H1 (cell line): ENCODE data around the gene NCSTN. TPM values are rescaled to one million over a fixed set of nuclear protein-coding genes. Genes with fewer than 3 reads are reported as not detected.

Source experiments
- CTCF ChIA-PET: fragments of 300-600 bp; sonication (Branson Sonifier 250); formaldehyde crosslinking; loops from one replicate; lab custom pipeline; 2021; ENCODE audit not compliant: partially characterized antibody; lab: Charles Lee
- POLR2A ChIA-PET: fragments of 300-600 bp; sonication (Branson Sonifier 250); formaldehyde crosslinking; loops from one replicate; lab custom pipeline; 2021; ENCODE audit warnings: inconsistent platforms; ENCODE audit not compliant: partially characterized antibody; lab: Charles Lee
- DNase-seq, 2 experiments: peaks; one replicate each; pipeline versions ENCODE4 v3.0.0 to v3.0.0-alpha.2; 2010 to 2022; ENCODE audit warnings: low spot score in 2 of 2, low read depth in 1 of 2, mixed read lengths in 1 of 2
- FAIRE-seq: peaks from 2 replicates; lab custom pipeline; 2011; peaks lifted over from hg19 to GRCh38; lab: Jason Lieb, UNC
- H2AFZ ChIP-seq: 2 replicates; pipeline ENCODE4 v1.8.1; 2012; ENCODE audit warnings: low read length, inconsistent platforms
- H2AK5ac ChIP-seq: 2 replicates; pipeline ENCODE4 v1.6.1; 2013; ENCODE audit warnings: low read depth, low read length
- H2BK120ac ChIP-seq: replicated peaks from 2 replicates; pipeline ENCODE3; 2013; ENCODE audit warnings: low read depth, low read length, inconsistent platforms
- H2BK12ac ChIP-seq: 2 replicates; pipeline ENCODE4 v1.6.1; 2013; ENCODE audit warnings: low read depth, low read length
- H2BK15ac ChIP-seq: 2 replicates; pipeline ENCODE4 v1.6.1; 2013; ENCODE audit warnings: low read length
- H2BK20ac ChIP-seq: 2 replicates; pipeline ENCODE4 v1.6.1; 2013; ENCODE audit warnings: low read length
- H2BK5ac ChIP-seq: 2 replicates; pipeline ENCODE4 v1.6.1; 2013; ENCODE audit warnings: low read depth, low read length
- H3K14ac ChIP-seq: 2 replicates; pipeline ENCODE4 v1.6.1; 2013; ENCODE audit warnings: inconsistent platforms; ENCODE audit not compliant: insufficient read length
- H3K18ac ChIP-seq: 2 replicates; pipeline ENCODE4 v1.6.1; 2013; ENCODE audit warnings: low read length; ENCODE audit errors: extremely low read depth
- H3K23ac ChIP-seq: 2 replicates; pipeline ENCODE4 v1.6.1; 2013; ENCODE audit warnings: inconsistent platforms; ENCODE audit not compliant: insufficient read length
- H3K23me2 ChIP-seq: 2 replicates; pipeline ENCODE4 v1.6.1; 2013; ENCODE audit warnings: low read depth, low read length
- H3K27ac ChIP-seq: 2 replicates; pipeline ENCODE4 v1.6.1; 2011; ENCODE audit warnings: low read depth, low read length, inconsistent platforms
- H3K27me3 ChIP-seq, 4 experiments: replicated peaks in 1 of 4; 1 replicate in 1 of 4; 2 replicates in 3 of 4; pipeline versions ENCODE4 v1.6.1 to v1.8.1; 2011 to 2013; ENCODE audit warnings: low read length in 3 of 4, mild to moderate bottlenecking in 3 of 4, inconsistent platforms in 2 of 4, mixed read lengths in 2 of 4, moderate library complexity in 1 of 4; ENCODE audit not compliant: control insufficient read depth in 3 of 4, insufficient read depth in 3 of 4; ENCODE audit errors: extremely low read depth in 1 of 4
- H3K36me3 ChIP-seq, 4 experiments: 2 replicates each; pipeline versions ENCODE4 v1.6.1 to v1.8.1; 2011 to 2013; ENCODE audit warnings: mild to moderate bottlenecking in 4 of 4, low read length in 3 of 4, moderate library complexity in 2 of 4, control low read depth in 1 of 4, inconsistent platforms in 1 of 4; ENCODE audit not compliant: insufficient read depth in 4 of 4, control insufficient read depth in 2 of 4
- H3K4ac ChIP-seq: replicated peaks from 2 replicates; pipeline ENCODE3; 2013; ENCODE audit warnings: low read length, low read depth, mixed read lengths, inconsistent platforms; ENCODE audit not compliant: insufficient read length
- H3K4me1 ChIP-seq, 4 experiments: replicated peaks in 1 of 4; 1 replicate in 1 of 4; 2 replicates in 3 of 4; pipeline versions ENCODE4 v1.6.1 to v1.8.1; 2011 to 2013; ENCODE audit warnings: low read length in 3 of 4, inconsistent platforms in 2 of 4, mixed read lengths in 1 of 4; ENCODE audit not compliant: insufficient read depth in 4 of 4, control insufficient read depth in 3 of 4
- H3K4me2 ChIP-seq, 2 experiments: 2 replicates each; pipeline versions ENCODE4 v1.6.1 to v1.8.1; 2011 to 2013; ENCODE audit warnings: low read depth in 2 of 2, low read length in 2 of 2, control low read depth in 1 of 2, inconsistent platforms in 1 of 2, mild to moderate bottlenecking in 1 of 2; ENCODE audit not compliant: insufficient read depth in 1 of 2
- H3K4me3 ChIP-seq, 4 experiments: fragments of 200-600, 300-600 bp in 1 of 4; sonication (generic), shearing (Covaris generic), sonication (Bioruptor Twin) in 1 of 4; 2 replicates each; pipeline versions ENCODE4 v1.5.1 to v1.8.1; 2011 to 2016; ENCODE audit warnings: low read length in 4 of 4, low read depth in 3 of 4, control low read depth in 2 of 4, inconsistent platforms in 2 of 4, mild to moderate bottlenecking in 2 of 4, mixed read lengths in 1 of 4, moderate library complexity in 1 of 4; ENCODE audit not compliant: insufficient read depth in 2 of 4; ENCODE audit errors: extremely low read depth in 1 of 4
- H3K56ac ChIP-seq: replicated peaks from 2 replicates; pipeline ENCODE3; 2013; ENCODE audit warnings: low read depth, mild to moderate bottlenecking, mixed read lengths, low read length, inconsistent platforms; ENCODE audit not compliant: insufficient read length
- H3K79me1 ChIP-seq: 2 replicates; pipeline ENCODE4 v1.6.1; 2013; ENCODE audit warnings: low read depth, low read length, control low read depth
- H3K79me2 ChIP-seq, 2 experiments: 2 replicates each; pipeline versions ENCODE4 v1.6.1 to v1.8.1; 2012 to 2013; ENCODE audit warnings: low read length in 2 of 2, mild to moderate bottlenecking in 2 of 2, inconsistent platforms in 1 of 2; ENCODE audit not compliant: insufficient read depth in 2 of 2, control insufficient read depth in 1 of 2
- H3K9ac ChIP-seq, 4 experiments: replicated peaks in 1 of 4; 1 replicate in 1 of 4; 2 replicates in 3 of 4; pipeline versions ENCODE4 v1.6.1 to v1.8.1; 2011 to 2013; ENCODE audit warnings: low read depth in 3 of 4, low read length in 3 of 4, control low read depth in 2 of 4, mild to moderate bottlenecking in 2 of 4, moderate library complexity in 2 of 4, inconsistent platforms in 1 of 4; ENCODE audit errors: extremely low read depth in 1 of 4
- H3K9me3 ChIP-seq, 2 experiments: 2 replicates each; pipeline versions ENCODE4 v1.6.1 to v1.8.1; 2012 to 2013; ENCODE audit warnings: mild to moderate bottlenecking in 2 of 2, moderate library complexity in 2 of 2, control low read depth in 1 of 2, inconsistent platforms in 1 of 2, low read depth in 1 of 2, low read length in 1 of 2, mixed read lengths in 1 of 2; ENCODE audit not compliant: insufficient read depth in 2 of 2
- H4K20me1 ChIP-seq, 2 experiments: replicated peaks in 1 of 2; 2 replicates each; pipeline versions ENCODE3 to v1.8.1; 2011 to 2013; ENCODE audit warnings: inconsistent platforms in 2 of 2, low read length in 2 of 2, mild to moderate bottlenecking in 1 of 2; ENCODE audit not compliant: insufficient read depth in 2 of 2, control insufficient read depth in 1 of 2
- H4K5ac ChIP-seq: 2 replicates; pipeline ENCODE4 v1.6.1; 2013; ENCODE audit warnings: low read length, low read depth, mixed read lengths, inconsistent platforms; ENCODE audit not compliant: insufficient read length
- H4K8ac ChIP-seq: 2 replicates; pipeline ENCODE4 v1.8.0; 2013; ENCODE audit warnings: mild to moderate bottlenecking, moderate library complexity, low read length, inconsistent platforms; ENCODE audit not compliant: insufficient read depth; ENCODE audit errors: extremely low read depth
- H4K91ac ChIP-seq: replicated peaks from 2 replicates; pipeline ENCODE3; 2013; ENCODE audit warnings: low read length, mixed read lengths, inconsistent platforms; ENCODE audit not compliant: insufficient read length
- BACH1 ChIP-seq: IDR thresholded peaks from 2 replicates; pipeline ENCODE4 v1.6.1; 2012; ENCODE audit warnings: low read length, improper control_type of control experiment
- BRCA1 ChIP-seq: IDR thresholded peaks from 2 replicates; pipeline ENCODE4 v1.6.1; 2012; ENCODE audit warnings: low read depth, low read length, improper control_type of control experiment
- CBX8 ChIP-seq: fragments of 300-800, 300-1000 bp; sonication (generic); IDR thresholded peaks from 2 replicates; pipeline ENCODE4 v1.7.1; 2016; ENCODE audit warnings: low read depth, low read length, borderline replicate concordance
- CTCF ChIP-seq, 3 experiments: IDR thresholded peaks; 1 replicate in 2 of 3; 2 replicates in 1 of 3; pipeline versions ENCODE4 v1.5.1 to v1.6.1; 2011; ENCODE audit warnings: low read length in 3 of 3, mild to moderate bottlenecking in 3 of 3, inconsistent platforms in 2 of 3, low read depth in 1 of 3, moderate library complexity in 1 of 3; ENCODE audit not compliant: insufficient read depth in 1 of 3; ENCODE audit errors: control extremely low read depth in 1 of 3
- HDAC6 ChIP-seq: IDR thresholded peaks from one replicate; pipeline ENCODE4 v1.7.1; 2012; ENCODE audit warnings: low read depth, mild to moderate bottlenecking, inconsistent platforms, low read length, moderate library complexity
- MAFK ChIP-seq: IDR thresholded peaks from 2 replicates; pipeline ENCODE4 v1.6.1; 2012; ENCODE audit warnings: low read depth, mild to moderate bottlenecking, improper control_type of control experiment, low read length
- NANOG ChIP-seq: IDR thresholded peaks from 2 replicates; pipeline ENCODE4 v1.6.1; 2011; ENCODE audit warnings: low read length, low read depth, mild to moderate bottlenecking, inconsistent platforms; ENCODE audit not compliant: insufficient read depth, poor library complexity, severe bottlenecking
- PHF8 ChIP-seq: fragments of 200-600 bp; sonication (generic); conservative IDR thresholded peaks from 2 replicates; pipeline ENCODE4 v1.7.1; 2012; ENCODE audit warnings: low read depth, mild to moderate bottlenecking, inconsistent platforms, low read length, moderate library complexity
- RBBP5 ChIP-seq: IDR thresholded peaks from 2 replicates; pipeline ENCODE4 v1.7.1; 2012; ENCODE audit warnings: low read depth, mild to moderate bottlenecking, inconsistent platforms, low read length, moderate library complexity, borderline replicate concordance
- RNF2 ChIP-seq: fragments of 200-900, 300-1000 bp; sonication (generic); IDR thresholded peaks from 2 replicates; pipeline ENCODE4 v1.7.1; 2016; ENCODE audit warnings: borderline replicate concordance, low read depth, mild to moderate bottlenecking, antibody characterized with exemption, low read length; ENCODE audit not compliant: poor library complexity, severe bottlenecking; ENCODE audit errors: missing control alignments
- TAF1 ChIP-seq: IDR thresholded peaks from 2 replicates; pipeline ENCODE4 v1.6.1; 2011; ENCODE audit warnings: mild to moderate bottlenecking, low read depth, low read length
- WGBS, 2 experiments: shearing (Covaris generic) in 1 of 2; methylation state at CpG; one replicate each; pipeline versions ENCODE4 v1.1.6 to v1.1.7; 2013 to 2015; ENCODE audit warnings: low lambda C conversion rate in 2 of 2, mixed read lengths in 2 of 2, inconsistent platforms in 1 of 2, low coverage in 1 of 2, missing lambda C conversion rate in 1 of 2; ENCODE audit not compliant: insufficient replicate concordance in 2 of 2, insufficient coverage in 1 of 2, insufficient read length in 1 of 2; ENCODE audit errors: extremely low coverage in 1 of 2, missing lambda C conversion rate in 1 of 2; 5-methylcytosine and 5-hydroxymethylcytosine counted together
- polyA plus RNA-seq, 7 experiments: library from polyadenylated mRNA; depleted of rRNA in 3 of 7; stranded (reverse) in 5 of 7; unstranded in 2 of 7; fragments of >200 nt in 5 of 7; fragments of 200-250 nt in 2 of 7; gene quantifications; 1 replicate in 5 of 7; 2 replicates in 1 of 7; 4 replicates in 1 of 7; pipeline versions ENCODE4 v1.2.1 to v1.2.3, GENCODE V29; 2011 to 2013; ENCODE audit warnings: missing spikeins in 2 of 7, mixed read lengths in 2 of 7
- total RNA-seq: library from RNA; stranded (reverse); fragmentation: NEBNext Ultra II Directional; extraction: Animal tissue kit (Norgen Biotek cat#: 25700); gene quantifications from 2 replicates; pipeline ENCODE4 v1.2.1, GENCODE V29; 2021

NCSTN gene
- total and polyA plus RNA-seq, 2 of the 8 experiments (the other 6 are each of a cell fraction or from before 2014, with no cell fraction given), result 64.7 to 125 TPM

- no peaks in the 10 kb centered on the region for H3K23me2 ChIP-seq
- H2BK20ac ChIP-seq, result no peak overlapping the region
- H2AFZ ChIP-seq, result no peak overlapping the region
- no peaks in the 10 kb centered on the region for H3K9me3 ChIP-seq
- H3K4me1 ChIP-seq, result peaks cover 0 to 3% (median 0%) of the 10 kb centered on the region in 4 experiments; a peak in 2 of 7 replicates
- H3K79me2 ChIP-seq, result no peaks in the 10 kb centered on the region
- WGBS, 2 experiments, result 96% methylated on average over 1 of the region's 1 CpG; no CpG with 5 or more reads in 1 of the 2 experiments
- H3K56ac ChIP-seq, result no peak overlapping the region
- H2BK15ac ChIP-seq, result no peak overlapping the region
- H2BK12ac ChIP-seq, result no peak overlapping the region
- H4K5ac ChIP-seq, result no peak overlapping the region
- H4K8ac ChIP-seq, result no peak overlapping the region
- no peak overlapping the region for H3K18ac ChIP-seq
- no peak overlapping the region for H2BK120ac ChIP-seq
- H2AK5ac ChIP-seq, result no peak overlapping the region
- H3K4me3 ChIP-seq, result no peak overlapping the region
- H3K4ac ChIP-seq, result no peak overlapping the region
- FAIRE-seq (no peak), DNase-seq (no peak)
- H2BK5ac ChIP-seq, result no peak overlapping the region
- no peak overlapping the region for H3K4me2 ChIP-seq
- no peak overlapping the region for H3K23ac ChIP-seq
- POLR2A ChIA-PET, result interaction anchor here (9.5 kb wide), 1 partner anchor 17 kb away, joined by 95 read pairs; no protein-coding TSS in a partner anchor
- no peak overlapping the region for H3K14ac ChIP-seq
- no peaks in the 10 kb centered on the region for H3K36me3 ChIP-seq
- no peaks in the 10 kb centered on the region for H3K27me3 ChIP-seq
- no peaks in the 10 kb centered on the region for H4K20me1 ChIP-seq
- no peak overlapping the region for H3K27ac ChIP-seq
- H4K91ac ChIP-seq, result no peak overlapping the region
- CTCF ChIA-PET, result interaction anchor here (0.6 to 26.0 kb wide), 3 partner anchors 8 to 703 kb away, joined by 3 to 683 read pairs (median 165); no protein-coding TSS in a partner anchor
- no peaks in the 10 kb centered on the region for H3K79me1 ChIP-seq
- H3K9ac ChIP-seq, result no peak overlapping the region
- TF ChIP-seq TAF1, result no peak
- no peak for TF ChIP-seq NANOG
- TF ChIP-seq MAFK, result no peak
- TF ChIP-seq BRCA1, result no peak
- TF ChIP-seq BACH1, result no peak
- TF ChIP-seq CBX8, result no peak
- TF ChIP-seq CTCF (IDR thresholded peaks at IDR 0.05; ENCODE audit: control extremely low read depth in 1 of 3, insufficient read depth in 1 of 3, low read depth in 1 of 3, low read length in 3 of 3), result no peak
- no peak for TF ChIP-seq HDAC6
- TF ChIP-seq PHF8, result no peak
- no peak for TF ChIP-seq RNF2
- no peak for TF ChIP-seq RBBP5
Measured at GRCh38 chr1:160369087-160369486, 25.9 kb downstream of the NCSTN start.
